NCI-H2227 (cell line): ENCODE data around the gene AMOTL1.

ENCODE experiments used
- DNase-seq: peaks from one replicate; lab custom pipeline; 2025; ENCODE audit not compliant: unreplicated experiment; lab: John Stamatoyannopoulos, UW

AMOTL1 gene

DNA sequence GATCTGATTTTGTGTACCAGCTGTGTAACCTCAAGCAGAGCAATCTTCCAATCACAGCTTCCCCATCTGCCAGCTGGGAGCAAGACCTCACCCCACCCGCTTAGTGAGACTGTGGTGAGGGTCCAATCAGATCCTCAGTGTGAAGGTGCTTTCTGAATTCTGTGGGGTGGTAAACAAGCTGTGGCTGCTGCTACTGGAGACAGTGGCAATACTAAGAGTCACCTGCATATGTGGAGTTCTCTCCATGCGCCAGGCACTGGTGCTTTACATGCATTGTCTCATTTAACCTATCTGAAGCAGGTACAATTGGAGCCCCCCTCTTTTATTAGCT is 154.8 kb downstream of the AMOTL1 start:
- DNase-seq, result no peak

- no peak for DNase-seq
These were observed 156.0 kb downstream of the AMOTL1 start for GRCh38 chr11:94924171-94924572.

DNA sequence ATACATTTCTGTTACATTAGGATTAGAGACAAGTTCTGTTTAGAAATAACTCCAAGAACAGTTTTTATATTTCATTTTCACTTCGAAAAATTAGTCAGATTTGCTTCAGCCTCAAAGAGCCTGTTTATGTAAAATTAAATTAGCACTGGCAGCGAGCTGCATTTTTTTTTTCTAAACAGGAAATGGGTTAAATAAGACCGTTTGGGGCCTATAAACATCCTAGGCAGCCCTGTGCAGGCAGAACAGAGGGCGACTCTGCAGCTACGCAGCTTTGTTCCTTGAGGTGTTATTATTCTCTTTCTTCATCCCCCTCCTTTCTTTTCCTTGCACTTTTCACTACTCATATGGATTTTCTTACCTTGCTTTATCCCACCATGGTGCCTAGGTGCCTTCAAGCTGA is 156.5 kb downstream of the AMOTL1 start:
- DNase-seq, result no peak

GRCh38 chr11:94925422-94926270 is 157.5 kb downstream of the AMOTL1 start:
- DNase-seq, result no peak

DNA sequence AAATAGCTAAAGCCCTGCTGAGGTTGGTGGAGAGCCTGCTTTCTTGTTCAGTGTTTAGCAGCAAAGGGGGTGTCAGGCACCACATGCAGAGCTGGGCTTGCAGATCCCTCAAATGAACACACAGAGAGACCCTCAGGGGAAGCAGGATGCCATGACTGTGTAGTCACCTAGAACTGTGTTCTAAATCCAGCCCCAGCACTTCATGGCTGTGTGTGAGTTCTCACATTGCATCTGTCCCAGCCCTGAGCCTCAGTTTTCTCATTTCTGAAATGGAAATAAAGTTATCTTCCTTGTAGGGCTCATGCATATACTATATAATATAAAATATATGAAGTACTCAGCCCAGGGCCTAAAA is 158.1 kb downstream of the AMOTL1 start:
- no peak for DNase-seq
